Pancreas (tissue), 10 donors: ENCODE results near the gene SBNO1. TPM values are rescaled to one million over a fixed set of nuclear protein-coding genes. Genes with fewer than 3 reads are reported as not detected.

ENCODE experiments used
- ATAC-seq, 4 donors: fragments of 200-7000 bp; cut with Tn5 transposase; one replicate each; pipeline versions ENCODE4 v1.8.0 to v1.9.1; 2020; ENCODE audit warnings: mild to moderate bottlenecking in 4 of 4, moderate library complexity in 4 of 4
- DNase-seq, 6 donors: peaks; one replicate each; pipeline ENCODE4 v3.0.0-alpha.2; 2020
- FAIRE-seq: peaks from 2 replicates; lab custom pipeline; 2012; peaks lifted over from hg19 to GRCh38; lab: Jason Lieb, UNC
- H3K27ac ChIP-seq, 4 donors: fragments of 200-600 bp; sonication (generic); 1 replicate in 3 of 4; 2 replicates in 1 of 4; pipeline versions ENCODE4 v1.5.0 to v1.8.0; 2020
- H3K27me3 ChIP-seq, 4 donors: fragments of 200-600 bp; one replicate each; pipeline ENCODE4 v1.8.0; 2021
- H3K36me3 ChIP-seq, 3 donors: fragments of 200-600 bp; sonication (generic) in 1 of 3; one replicate each; pipeline versions ENCODE4 v1.5.0 to v1.8.0; 2020 to 2021
- H3K4me1 ChIP-seq, 3 donors: fragments of 200-600 bp; one replicate each; pipeline ENCODE4 v1.8.0; 2021
- H3K4me3 ChIP-seq, 4 donors: fragments of 200-600 bp; sonication (generic) in 2 of 4; one replicate each; pipeline versions ENCODE4 v1.5.0 to v1.8.0; 2020 to 2021
- H3K9me3 ChIP-seq, 4 donors: fragments of 200-600 bp; one replicate each; pipeline ENCODE4 v1.8.0; 2021
- WGBS, 2 donors: extraction: QIAGEN DNeasy Blood & Tissue Kit; methylation state at CpG; one replicate each; pipeline ENCODE4 v1.1.7; 2013; 5-methylcytosine and 5-hydroxymethylcytosine counted together
- intact Hi-C, 3 donors: fragments of 100-400 bp; cut with DNase I; formaldehyde crosslinking; loops; one replicate each; pipeline versions ENCODE4 v1.11.1 to v1.14.2; 2022
- polyA plus RNA-seq, 2 donors: library from polyadenylated mRNA; stranded (reverse); fragments of 200-250 nt; gene quantifications; one replicate each; pipeline ENCODE4 v1.2.3, GENCODE V29; 2013
- total RNA-seq, 6 donors: library from RNA; stranded (reverse); fragmentation: NEBNext Ultra II Directional in 4 of 6; extraction: Animal tissue kit (Norgen Biotek cat#: 25700) in 4 of 6; gene quantifications; one replicate each; pipeline versions ENCODE4 v1.2.1 to v1.2.4, GENCODE V29; 2021 to 2023
- TF ChIP-seq, protein P1 (sequence below), 4 donors: fragments of 200-600 bp; sonication (generic) in 3 of 4; IDR thresholded peaks; one replicate each; pipeline versions ENCODE4 v1.5.0 to v1.8.0; 2021; ENCODE audit warnings: antibody characterized with exemption in 4 of 4
- donor health status: healthy with polysubstance abuse.
- donor health status: DM: no; HTN: no; CAD: no; lungs with moderate emphysema.
- donor health status: DM: no; HTN: no; CAD: no.
- donor health status: control.
- donor health status: control.
- donor health status: Bipolar disorder and iron deficiency.
- donor health status: DM: yes; HTN: yes; CAD: no.
- donor health status: DM: no; HTN: no; CAD: no.
- donor health status: DM: no; HTN: no; CAD: no.
- donor health status: DM: yes; HTN: yes; CAD: no.

The SBNO1 gene
- total and polyA plus RNA-seq, 8 donors = 2.6 to 16.3 (median 8.8) TPM

DNA sequence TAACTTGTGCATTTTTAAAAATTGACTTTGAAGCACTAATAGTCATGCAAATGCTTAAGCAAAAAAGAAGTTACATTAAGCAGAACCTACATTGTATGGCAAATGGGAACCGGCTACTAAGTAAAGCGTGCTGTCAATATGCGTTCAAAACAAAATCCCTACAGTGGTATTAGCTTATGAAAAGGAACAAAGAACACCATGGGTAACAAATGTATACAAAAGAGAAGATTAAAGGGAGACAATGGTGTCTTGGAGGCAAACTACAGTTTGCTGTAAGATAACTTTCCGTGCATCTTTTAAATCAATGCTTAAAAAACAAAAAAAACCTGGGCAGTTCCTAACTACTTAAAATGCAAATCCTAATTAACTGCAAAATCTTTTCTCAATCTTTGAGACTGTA lies 103.5 kb downstream of the SBNO1 start:
- FAIRE-seq (no peak), ATAC-seq (no peak), DNase-seq (no peak)
- H3K9me3 ChIP-seq = no peaks in the 10 kb centered on the region
- H3K27ac ChIP-seq = no peak overlapping the region
- 88 to 89% methylated on average over 4 of the region's 4 CpGs for WGBS, 2 donors
- intact Hi-C loops = no loop called here
- no peak overlapping the region for H3K4me3 ChIP-seq
- peaks cover 0 to 4% (median 0%) of the 10 kb centered on the region in 3 donors for H3K4me1 ChIP-seq
- no peaks in the 10 kb centered on the region for H3K27me3 ChIP-seq
- peaks cover 0 to 25% (median 0%) of the 10 kb centered on the region in 3 donors for H3K36me3 ChIP-seq
- TF ChIP-seq, protein P1, sequence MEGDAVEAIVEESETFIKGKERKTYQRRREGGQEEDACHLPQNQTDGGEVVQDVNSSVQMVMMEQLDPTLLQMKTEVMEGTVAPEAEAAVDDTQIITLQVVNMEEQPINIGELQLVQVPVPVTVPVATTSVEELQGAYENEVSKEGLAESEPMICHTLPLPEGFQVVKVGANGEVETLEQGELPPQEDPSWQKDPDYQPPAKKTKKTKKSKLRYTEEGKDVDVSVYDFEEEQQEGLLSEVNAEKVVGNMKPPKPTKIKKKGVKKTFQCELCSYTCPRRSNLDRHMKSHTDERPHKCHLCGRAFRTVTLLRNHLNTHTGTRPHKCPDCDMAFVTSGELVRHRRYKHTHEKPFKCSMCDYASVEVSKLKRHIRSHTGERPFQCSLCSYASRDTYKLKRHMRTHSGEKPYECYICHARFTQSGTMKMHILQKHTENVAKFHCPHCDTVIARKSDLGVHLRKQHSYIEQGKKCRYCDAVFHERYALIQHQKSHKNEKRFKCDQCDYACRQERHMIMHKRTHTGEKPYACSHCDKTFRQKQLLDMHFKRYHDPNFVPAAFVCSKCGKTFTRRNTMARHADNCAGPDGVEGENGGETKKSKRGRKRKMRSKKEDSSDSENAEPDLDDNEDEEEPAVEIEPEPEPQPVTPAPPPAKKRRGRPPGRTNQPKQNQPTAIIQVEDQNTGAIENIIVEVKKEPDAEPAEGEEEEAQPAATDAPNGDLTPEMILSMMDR (IDR thresholded peaks at IDR 0.05) = no peak

DNA sequence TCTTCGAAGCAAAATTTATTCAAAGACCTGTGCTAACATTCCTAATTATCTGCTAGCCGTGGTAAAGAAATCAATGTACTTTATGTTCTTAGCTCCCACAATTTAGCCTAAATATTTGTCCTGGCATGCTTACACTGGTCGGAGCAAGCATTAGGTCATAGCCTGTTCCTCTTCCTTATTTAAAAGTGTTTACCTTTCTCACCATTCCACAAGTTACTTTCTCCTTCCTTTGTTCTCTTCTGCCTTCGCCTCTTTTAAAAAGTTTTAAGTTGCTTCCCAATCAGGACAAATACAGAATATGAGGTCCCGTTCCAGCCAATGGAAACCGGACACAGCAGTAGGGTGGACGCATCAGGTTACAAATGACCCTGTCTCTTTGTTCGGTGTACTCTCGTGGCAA lies 104.6 kb downstream of the SBNO1 start:
- Histone ChIP-seq H3K36me3 (peaks cover 0 to 30% (median 1%) of the 10 kb centered on the region in 3 donors), H3K27ac (no peak overlapping the region), H3K27me3 (no peaks in the 10 kb centered on the region), H3K4me3 (no peak overlapping the region), H3K4me1 (peaks cover 0 to 4% (median 0%) of the 10 kb centered on the region in 3 donors), H3K9me3 (no peaks in the 10 kb centered on the region)
- intact Hi-C loops = no loop called here
- no peak for DNase-seq
- WGBS, 2 donors = 65 to 72% methylated on average over 9 of the region's 9 CpGs
- FAIRE-seq = no peak
- no peak for ATAC-seq
- TF ChIP-seq, protein P1 (IDR thresholded peaks at IDR 0.05) = no peak

DNA sequence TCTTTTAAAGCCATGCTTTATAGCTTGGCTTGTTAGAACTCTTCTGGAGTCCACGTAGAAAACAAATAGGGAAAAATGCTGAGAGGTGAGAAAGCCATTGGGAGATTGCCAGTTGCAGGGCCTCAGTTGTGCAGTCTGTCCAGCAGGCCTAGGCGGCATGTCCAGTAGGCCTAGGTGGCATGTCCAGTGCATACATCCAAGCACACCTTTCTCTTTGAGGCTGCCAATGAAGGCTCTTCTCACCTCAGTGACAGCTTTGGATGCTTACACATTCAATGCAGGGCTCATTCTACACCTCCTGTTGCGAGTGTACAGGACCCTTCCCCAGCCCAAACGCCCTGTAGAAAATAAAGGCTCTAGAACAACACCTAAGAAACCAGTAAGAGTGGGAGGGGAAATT lies 106.1 kb downstream of the SBNO1 start:
- TF ChIP-seq, protein P1 (IDR thresholded peaks at IDR 0.05) = no peak
- intact Hi-C loops = no loop called here
- no peak overlapping the region for H3K4me3 ChIP-seq
- no peak for DNase-seq
- H3K36me3 ChIP-seq = peaks cover 0 to 40% (median 11%) of the 10 kb centered on the region in 3 donors
- H3K27me3 ChIP-seq = no peaks in the 10 kb centered on the region
- FAIRE-seq = no peak
- no peak for ATAC-seq
- peaks cover 0 to 4% (median 0%) of the 10 kb centered on the region in 3 donors for H3K4me1 ChIP-seq
- 67% methylated on average over 4 of the region's 4 CpGs for WGBS, 2 donors
- H3K27ac ChIP-seq = no peak overlapping the region
- H3K9me3 ChIP-seq = no peaks in the 10 kb centered on the region

DNA sequence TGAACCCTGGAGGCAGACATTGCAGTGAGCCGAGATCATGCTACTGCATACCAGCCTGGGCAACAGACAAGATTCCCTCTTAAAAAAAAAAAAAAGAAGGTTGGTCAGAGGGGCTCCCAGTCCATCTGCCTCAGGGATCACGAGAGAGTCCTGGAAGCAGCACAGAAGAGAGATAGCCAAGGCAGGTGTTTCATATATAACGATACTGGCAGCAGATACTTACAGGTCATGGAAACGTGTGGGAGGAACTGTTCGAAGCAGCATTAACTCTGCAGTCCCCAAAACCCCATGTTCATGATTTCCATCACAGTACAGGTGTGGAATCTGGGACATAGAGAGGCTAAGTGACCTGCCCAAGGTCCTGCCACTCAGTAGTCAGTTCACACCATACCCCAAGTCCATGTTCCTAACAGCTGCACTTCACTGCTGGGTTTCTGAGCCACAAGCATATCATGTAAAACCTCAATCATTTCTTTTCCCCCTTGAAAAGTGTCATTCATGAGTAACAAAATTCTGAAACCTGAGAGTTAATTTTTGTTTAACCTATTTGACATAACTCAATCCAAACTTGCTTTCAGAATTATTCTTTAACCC lies 109.7 kb downstream of the SBNO1 start:
- Histone ChIP-seq H3K27me3 (no peaks in the 10 kb centered on the region), H3K4me3 (no peak overlapping the region), H3K27ac (no peak overlapping the region), H3K4me1 (peaks cover 0 to 16% (median 4%) of the 10 kb centered on the region in 3 donors), H3K36me3 (peaks cover 0 to 29% (median 12%) of the 10 kb centered on the region in 3 donors), H3K9me3 (no peaks in the 10 kb centered on the region)
- no peak for DNase-seq
- 72 to 79% methylated on average over 5 of the region's 5 CpGs for WGBS, 2 donors
- intact Hi-C loops = no loop called here
- FAIRE-seq = no peak
- no peak for ATAC-seq
- TF ChIP-seq, protein P1 (IDR thresholded peaks at IDR 0.05) = no peak
